ENCODE measurements around the gene NPAS3. TPM values are rescaled to one million over a fixed set of nuclear protein-coding genes. Genes with fewer than 3 reads are reported as not detected.

NPAS3 gene
- total RNA-seq, 1 donor from 2014 or later, result 2.4 TPM

DNA sequence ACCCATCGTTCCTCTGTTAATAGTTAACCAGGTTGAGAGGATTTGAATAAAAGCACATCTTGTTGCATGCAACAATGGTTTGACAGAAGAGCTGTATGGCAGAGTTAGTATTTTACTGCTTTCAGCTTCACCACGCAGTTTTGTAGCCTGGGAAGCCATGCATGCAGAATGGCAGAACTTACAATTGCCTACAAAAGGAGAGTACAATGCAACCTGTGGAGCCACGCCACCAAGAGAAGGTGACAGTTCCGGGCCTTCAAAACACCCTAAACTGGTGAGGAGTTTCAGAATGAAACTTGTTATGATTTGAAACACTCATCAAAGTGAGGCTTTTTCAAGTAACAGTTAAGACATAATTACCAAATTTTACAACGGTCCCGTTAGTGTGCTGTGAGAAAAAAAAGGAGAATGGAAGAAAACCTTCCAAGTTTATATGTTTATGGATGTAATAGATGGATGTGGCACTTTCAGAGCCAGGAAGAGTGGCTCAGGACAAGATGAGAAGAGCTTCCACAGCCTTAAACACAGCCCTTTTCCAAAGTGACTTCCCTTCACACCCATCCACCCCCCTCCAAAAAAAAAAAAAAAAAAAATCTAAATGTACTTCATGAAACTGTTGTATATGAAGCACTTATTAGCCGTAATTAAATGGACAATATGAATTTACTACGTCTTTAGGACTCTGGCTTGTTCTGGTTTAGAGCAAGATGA lies 853.5 kb downstream of the NPAS3 start:
- no peak overlapping the region for H3K27ac Mint-ChIP-seq (ENCODE audit: unreplicated experiment)
- TF ChIP-seq, protein P1, sequence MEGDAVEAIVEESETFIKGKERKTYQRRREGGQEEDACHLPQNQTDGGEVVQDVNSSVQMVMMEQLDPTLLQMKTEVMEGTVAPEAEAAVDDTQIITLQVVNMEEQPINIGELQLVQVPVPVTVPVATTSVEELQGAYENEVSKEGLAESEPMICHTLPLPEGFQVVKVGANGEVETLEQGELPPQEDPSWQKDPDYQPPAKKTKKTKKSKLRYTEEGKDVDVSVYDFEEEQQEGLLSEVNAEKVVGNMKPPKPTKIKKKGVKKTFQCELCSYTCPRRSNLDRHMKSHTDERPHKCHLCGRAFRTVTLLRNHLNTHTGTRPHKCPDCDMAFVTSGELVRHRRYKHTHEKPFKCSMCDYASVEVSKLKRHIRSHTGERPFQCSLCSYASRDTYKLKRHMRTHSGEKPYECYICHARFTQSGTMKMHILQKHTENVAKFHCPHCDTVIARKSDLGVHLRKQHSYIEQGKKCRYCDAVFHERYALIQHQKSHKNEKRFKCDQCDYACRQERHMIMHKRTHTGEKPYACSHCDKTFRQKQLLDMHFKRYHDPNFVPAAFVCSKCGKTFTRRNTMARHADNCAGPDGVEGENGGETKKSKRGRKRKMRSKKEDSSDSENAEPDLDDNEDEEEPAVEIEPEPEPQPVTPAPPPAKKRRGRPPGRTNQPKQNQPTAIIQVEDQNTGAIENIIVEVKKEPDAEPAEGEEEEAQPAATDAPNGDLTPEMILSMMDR (IDR thresholded peaks at IDR 0.05), result no peak
- no peak overlapping the region for H3K4me3 Mint-ChIP-seq (ENCODE audit: unreplicated experiment)

DNA sequence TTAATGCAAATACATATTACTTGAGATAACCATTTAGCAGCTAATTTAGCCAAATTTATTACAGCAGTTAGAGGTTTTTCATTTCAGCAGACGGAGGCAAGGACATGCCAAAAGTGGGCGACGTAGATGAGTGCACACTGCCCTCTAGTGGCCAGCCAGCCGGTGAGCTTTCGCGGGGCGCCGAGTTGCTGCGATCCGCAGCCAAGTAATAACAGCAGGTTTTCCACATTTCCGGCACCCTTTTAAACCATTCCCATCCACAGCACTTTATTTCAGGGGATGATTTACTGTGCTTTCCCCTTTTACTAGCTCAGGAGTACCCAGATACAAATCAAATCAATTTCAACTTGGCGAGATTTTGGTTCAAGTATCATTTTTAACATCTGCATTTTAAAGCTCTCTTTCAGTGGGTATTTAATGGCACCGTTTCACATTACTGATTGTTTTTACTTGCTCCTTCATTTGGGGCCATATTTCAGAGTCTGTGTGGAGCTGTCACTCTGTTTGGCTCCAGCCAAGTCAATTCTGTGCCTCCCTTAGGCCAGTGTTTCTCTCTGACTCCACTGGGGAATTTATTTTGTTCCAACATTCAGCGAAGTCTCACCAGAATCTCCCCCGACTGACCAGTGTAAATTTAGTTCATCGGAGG lies 854.2 kb downstream of the NPAS3 start:
- H3K27ac Mint-ChIP-seq (ENCODE audit: unreplicated experiment), result no peak overlapping the region
- peak overlapping the region; percentile 66 for H3K4me3 Mint-ChIP-seq (ENCODE audit: unreplicated experiment)

More for the DNA sequence above, 853.5 kb downstream of the NPAS3 start:
- H3K27me3 Mint-ChIP-seq (ENCODE audit: unreplicated experiment), result peaks cover 2% of the 10 kb centered on the region
- H3K36me3 Mint-ChIP-seq (ENCODE audit: unreplicated experiment), result no peaks in the 10 kb centered on the region
- peaks cover 12% of the 10 kb centered on the region for H3K4me1 Mint-ChIP-seq (ENCODE audit: unreplicated experiment)
- DNase-seq (ENCODE audit: extremely low spot score, unreplicated experiment), result no peak
- no peaks in the 10 kb centered on the region for H3K9me3 Mint-ChIP-seq (ENCODE audit: unreplicated experiment)

DNA sequence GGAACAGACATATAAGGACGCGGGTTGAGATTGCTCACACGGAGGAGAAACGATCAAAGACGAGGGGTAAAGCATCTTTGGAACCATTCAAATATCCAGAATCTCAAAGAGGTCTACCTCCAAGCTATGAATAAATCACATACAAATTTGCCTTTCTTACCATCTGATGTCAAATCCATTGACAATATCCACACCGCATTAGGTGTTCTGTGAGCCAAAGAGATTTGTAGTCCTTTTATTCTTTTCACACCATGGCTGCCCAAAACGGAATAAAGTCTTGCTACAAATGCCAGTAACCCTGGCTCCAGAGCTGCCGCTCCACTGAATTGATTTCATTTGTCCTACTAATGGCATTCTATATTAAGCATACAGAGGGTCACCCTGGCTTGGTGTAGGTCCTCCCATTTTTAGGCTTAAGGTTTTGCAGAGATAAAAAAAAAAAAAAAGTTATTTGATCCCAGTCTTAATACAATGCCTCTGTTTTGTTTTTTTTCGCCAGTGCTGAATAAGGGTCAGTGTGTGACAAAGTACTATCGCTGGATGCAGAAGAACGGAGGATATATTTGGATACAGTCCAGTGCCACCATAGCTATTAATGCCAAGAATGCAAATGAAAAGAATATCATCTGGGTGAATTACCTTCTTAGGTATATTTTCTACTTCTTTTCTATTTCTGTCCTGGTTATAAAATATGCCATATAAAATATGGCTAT lies 854.9 kb downstream of the NPAS3 start:
- Mint-ChIP-seq H3K9me3 (ENCODE audit: unreplicated experiment) (no peaks in the 10 kb centered on the region), H3K27me3 (ENCODE audit: unreplicated experiment) (peaks cover 5% of the 10 kb centered on the region), H3K4me3 (ENCODE audit: unreplicated experiment) (no peak overlapping the region), H3K27ac (ENCODE audit: unreplicated experiment) (no peak overlapping the region), H3K4me1 (ENCODE audit: unreplicated experiment) (peaks cover 12% of the 10 kb centered on the region), H3K36me3 (ENCODE audit: unreplicated experiment) (no peaks in the 10 kb centered on the region)
- DNase-seq (ENCODE audit: extremely low spot score, unreplicated experiment), result no peak
- TF ChIP-seq, protein P1 (IDR thresholded peaks at IDR 0.05), result no peak

More for the DNA sequence above, 854.2 kb downstream of the NPAS3 start:
- Mint-ChIP-seq H3K4me1 (ENCODE audit: unreplicated experiment) (peaks cover 12% of the 10 kb centered on the region), H3K9me3 (ENCODE audit: unreplicated experiment) (no peaks in the 10 kb centered on the region), H3K27me3 (ENCODE audit: unreplicated experiment) (peaks cover 3% of the 10 kb centered on the region), H3K36me3 (ENCODE audit: unreplicated experiment) (no peaks in the 10 kb centered on the region)
- TF ChIP-seq, protein P1 (IDR thresholded peaks at IDR 0.05), result peak; percentile 97
- DNase-seq (ENCODE audit: extremely low spot score, unreplicated experiment), result peak; percentile 93

DNA sequence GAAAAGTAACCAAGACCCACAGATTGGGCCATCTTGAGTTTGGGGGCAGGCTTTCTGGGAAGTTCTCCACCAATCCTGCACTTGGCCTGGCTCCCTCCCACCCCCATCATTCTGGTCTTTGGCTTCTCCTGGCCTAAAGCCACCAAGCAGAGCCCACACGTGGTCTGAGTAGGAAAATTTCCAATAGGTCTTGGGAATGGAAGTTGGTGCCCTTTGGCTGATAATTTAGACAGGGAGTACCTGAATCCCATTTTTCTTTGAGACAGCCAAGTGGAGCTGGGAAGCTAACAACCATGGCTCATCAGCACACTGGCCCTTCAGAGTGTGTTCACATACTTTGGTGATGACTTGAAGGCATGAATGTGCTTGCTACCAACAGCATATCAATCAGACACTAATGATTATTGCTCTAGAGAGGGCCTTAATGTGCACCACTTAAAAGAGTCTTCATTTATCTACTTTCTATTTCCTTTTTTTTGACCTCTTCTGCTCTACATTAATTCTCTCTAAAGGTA lies 856.2 kb downstream of the NPAS3 start:
- H3K27me3 Mint-ChIP-seq (ENCODE audit: unreplicated experiment), result peaks cover 5% of the 10 kb centered on the region
- peaks cover 12% of the 10 kb centered on the region for H3K4me1 Mint-ChIP-seq (ENCODE audit: unreplicated experiment)
- H3K27ac Mint-ChIP-seq (ENCODE audit: unreplicated experiment), result no peak overlapping the region
- TF ChIP-seq, protein P1 (IDR thresholded peaks at IDR 0.05), result no peak
- no peak for DNase-seq (ENCODE audit: extremely low spot score, unreplicated experiment)
- H3K4me3 Mint-ChIP-seq (ENCODE audit: unreplicated experiment), result no peak overlapping the region
- no peaks in the 10 kb centered on the region for H3K9me3 Mint-ChIP-seq (ENCODE audit: unreplicated experiment)
- no peaks in the 10 kb centered on the region for H3K36me3 Mint-ChIP-seq (ENCODE audit: unreplicated experiment)
